ENCODE measurements around the gene HBE1. TPM values are rescaled to one million over a fixed set of nuclear protein-coding genes. Genes with fewer than 3 reads are reported as not detected.

Gene HBE1
- total RNA-seq, 1 experiment from 2014 or later: not detected

- Histone ChIP-seq H3K9me3 (ENCODE audit: low read length) (no peaks in the 10 kb centered on the region), H2AFZ (ENCODE audit: low read length) (no peak overlapping the region), H3K79me2 (ENCODE audit: low read length) (no peaks in the 10 kb centered on the region), H3K9me2 (replicated peaks; ENCODE audit: insufficient read depth, low read length) (no peaks in the 10 kb centered on the region), H3K9ac (ENCODE audit: low read length) (no peak overlapping the region), H3K4me3 (ENCODE audit: low read length) (no peak overlapping the region), H3K4me1 (ENCODE audit: low read length) (no peaks in the 10 kb centered on the region), H4K20me1 (ENCODE audit: insufficient read depth, low read depth, low read length) (no peaks in the 10 kb centered on the region), H3K36me3 (ENCODE audit: insufficient read depth, low read length) (no peaks in the 10 kb centered on the region), H3K4me2 (ENCODE audit: low read depth, low read length, poor library complexity, severe bottlenecking) (no peak overlapping the region), H3K27me3 (ENCODE audit: low read length) (no peaks in the 10 kb centered on the region), H3K27ac (ENCODE audit: low read length) (no peak overlapping the region)
- no peak for DNase-seq
Measured at GRCh38 chr11:5231111-5231510, 38.6 kb downstream of the HBE1 start.

- Histone ChIP-seq H3K4me1 (ENCODE audit: low read length) (no peaks in the 10 kb centered on the region), H2AFZ (ENCODE audit: low read length) (no peak overlapping the region), H3K9me3 (ENCODE audit: low read length) (no peaks in the 10 kb centered on the region), H4K20me1 (ENCODE audit: insufficient read depth, low read depth, low read length) (no peaks in the 10 kb centered on the region), H3K27ac (ENCODE audit: low read length) (no peak overlapping the region), H3K36me3 (ENCODE audit: insufficient read depth, low read length) (no peaks in the 10 kb centered on the region), H3K4me2 (ENCODE audit: low read depth, low read length, poor library complexity, severe bottlenecking) (no peak overlapping the region), H3K4me3 (ENCODE audit: low read length) (no peak overlapping the region), H3K27me3 (ENCODE audit: low read length) (no peaks in the 10 kb centered on the region), H3K9ac (ENCODE audit: low read length) (no peak overlapping the region), H3K79me2 (ENCODE audit: low read length) (no peaks in the 10 kb centered on the region), H3K9me2 (replicated peaks; ENCODE audit: insufficient read depth, low read length) (no peaks in the 10 kb centered on the region)
- no peak for DNase-seq
Measured at GRCh38 chr11:5230266-5230665, 39.5 kb downstream of the HBE1 start.

- Histone ChIP-seq H3K9ac (ENCODE audit: low read length) (no peak overlapping the region), H3K27ac (ENCODE audit: low read length) (no peak overlapping the region), H3K36me3 (ENCODE audit: insufficient read depth, low read length) (no peaks in the 10 kb centered on the region), H3K9me3 (ENCODE audit: low read length) (no peaks in the 10 kb centered on the region), H3K79me2 (ENCODE audit: low read length) (no peaks in the 10 kb centered on the region), H3K4me2 (ENCODE audit: low read depth, low read length, poor library complexity, severe bottlenecking) (no peak overlapping the region), H2AFZ (ENCODE audit: low read length) (no peak overlapping the region), H3K9me2 (replicated peaks; ENCODE audit: insufficient read depth, low read length) (no peaks in the 10 kb centered on the region), H3K4me1 (ENCODE audit: low read length) (no peaks in the 10 kb centered on the region), H3K4me3 (ENCODE audit: low read length) (no peak overlapping the region), H4K20me1 (ENCODE audit: insufficient read depth, low read depth, low read length) (no peaks in the 10 kb centered on the region), H3K27me3 (ENCODE audit: low read length) (no peaks in the 10 kb centered on the region)
- no peak for DNase-seq
Measured at GRCh38 chr11:5229796-5230195, 39.9 kb downstream of the HBE1 start.

GRCh38 chr11:5229356-5229755 lies 40.4 kb downstream of the HBE1 start:
- no peaks in the 10 kb centered on the region for H3K36me3 ChIP-seq (ENCODE audit: insufficient read depth, low read length)
- no peak overlapping the region for H3K4me3 ChIP-seq (ENCODE audit: low read length)
- no peaks in the 10 kb centered on the region for H3K79me2 ChIP-seq (ENCODE audit: low read length)
- no peak overlapping the region for H3K4me2 ChIP-seq (ENCODE audit: low read depth, low read length, poor library complexity, severe bottlenecking)
- no peak overlapping the region for H3K27ac ChIP-seq (ENCODE audit: low read length)
- no peak overlapping the region for H3K9ac ChIP-seq (ENCODE audit: low read length)
- DNase-seq: no peak
- H3K4me1 ChIP-seq (ENCODE audit: low read length): no peaks in the 10 kb centered on the region
- H3K9me2 ChIP-seq (replicated peaks; ENCODE audit: insufficient read depth, low read length): no peaks in the 10 kb centered on the region
- H4K20me1 ChIP-seq (ENCODE audit: insufficient read depth, low read depth, low read length): no peaks in the 10 kb centered on the region
- no peaks in the 10 kb centered on the region for H3K9me3 ChIP-seq (ENCODE audit: low read length)
- H3K27me3 ChIP-seq (ENCODE audit: low read length): no peaks in the 10 kb centered on the region
- no peak overlapping the region for H2AFZ ChIP-seq (ENCODE audit: low read length)

- Histone ChIP-seq H3K4me3 (ENCODE audit: low read length) (no peak overlapping the region), H3K36me3 (ENCODE audit: insufficient read depth, low read length) (no peaks in the 10 kb centered on the region), H3K4me1 (ENCODE audit: low read length) (no peaks in the 10 kb centered on the region), H4K20me1 (ENCODE audit: insufficient read depth, low read depth, low read length) (no peaks in the 10 kb centered on the region), H3K4me2 (ENCODE audit: low read depth, low read length, poor library complexity, severe bottlenecking) (no peak overlapping the region), H3K9me3 (ENCODE audit: low read length) (no peaks in the 10 kb centered on the region), H3K79me2 (ENCODE audit: low read length) (no peaks in the 10 kb centered on the region), H3K9ac (ENCODE audit: low read length) (no peak overlapping the region), H2AFZ (ENCODE audit: low read length) (no peak overlapping the region), H3K27ac (ENCODE audit: low read length) (no peak overlapping the region), H3K27me3 (ENCODE audit: low read length) (no peaks in the 10 kb centered on the region), H3K9me2 (replicated peaks; ENCODE audit: insufficient read depth, low read length) (no peaks in the 10 kb centered on the region)
- DNase-seq: no peak
Measured at GRCh38 chr11:5228124-5228523, 41.6 kb downstream of the HBE1 start.

- no peaks in the 10 kb centered on the region for H3K4me1 ChIP-seq (ENCODE audit: low read length)
- H3K4me3 ChIP-seq (ENCODE audit: low read length): no peak overlapping the region
- no peak overlapping the region for H3K27ac ChIP-seq (ENCODE audit: low read length)
- no peaks in the 10 kb centered on the region for H3K36me3 ChIP-seq (ENCODE audit: insufficient read depth, low read length)
- no peak overlapping the region for H3K9ac ChIP-seq (ENCODE audit: low read length)
- no peak overlapping the region for H2AFZ ChIP-seq (ENCODE audit: low read length)
- H4K20me1 ChIP-seq (ENCODE audit: insufficient read depth, low read depth, low read length): no peaks in the 10 kb centered on the region
- H3K79me2 ChIP-seq (ENCODE audit: low read length): no peaks in the 10 kb centered on the region
- H3K4me2 ChIP-seq (ENCODE audit: low read depth, low read length, poor library complexity, severe bottlenecking): no peak overlapping the region
- no peaks in the 10 kb centered on the region for H3K9me2 ChIP-seq (replicated peaks; ENCODE audit: insufficient read depth, low read length)
- H3K9me3 ChIP-seq (ENCODE audit: low read length): no peaks in the 10 kb centered on the region
- DNase-seq: no peak
- H3K27me3 ChIP-seq (ENCODE audit: low read length): no peaks in the 10 kb centered on the region
Measured at GRCh38 chr11:5227681-5228080, 42.1 kb downstream of the HBE1 start.

- H3K27me3 ChIP-seq (ENCODE audit: low read length): no peaks in the 10 kb centered on the region
- H3K4me2 ChIP-seq (ENCODE audit: low read depth, low read length, poor library complexity, severe bottlenecking): no peak within 1 kb of the TSS
- H3K9ac ChIP-seq (ENCODE audit: low read length): no peak within 1 kb of the TSS
- no peaks in the 10 kb centered on the region for H3K4me1 ChIP-seq (ENCODE audit: low read length)
- no peaks in the 10 kb centered on the region for H4K20me1 ChIP-seq (ENCODE audit: insufficient read depth, low read depth, low read length)
- H3K27ac ChIP-seq (ENCODE audit: low read length): no peak within 1 kb of the TSS
- no peaks in the 10 kb centered on the region for H3K36me3 ChIP-seq (ENCODE audit: insufficient read depth, low read length)
- no peak for DNase-seq
- H3K79me2 ChIP-seq (ENCODE audit: low read length): no peaks in the 10 kb centered on the region
- H3K9me2 ChIP-seq (replicated peaks; ENCODE audit: insufficient read depth, low read length): no peaks in the 10 kb centered on the region
- no peaks in the 10 kb centered on the region for H3K9me3 ChIP-seq (ENCODE audit: low read length)
- H3K4me3 ChIP-seq (ENCODE audit: low read length): no peak within 1 kb of the TSS
- H2AFZ ChIP-seq (ENCODE audit: low read length): no peak within 1 kb of the TSS
Measured at GRCh38 chr11:5226732-5227310, 42.9 kb downstream of the HBE1 start, which contains the start of gene HBB. Gene HBB (minus strand): TSS chr11:5227071. CDS start chr11:5227021, 50 bp downstream.

GRCh38 chr11:5225480-5225871 lies 44.3 kb downstream of the HBE1 start:
- Histone ChIP-seq H4K20me1 (ENCODE audit: insufficient read depth, low read depth, low read length) (no peaks in the 10 kb centered on the region), H3K27ac (ENCODE audit: low read length) (no peak overlapping the region), H3K27me3 (ENCODE audit: low read length) (no peaks in the 10 kb centered on the region), H3K4me1 (ENCODE audit: low read length) (no peaks in the 10 kb centered on the region), H3K79me2 (ENCODE audit: low read length) (no peaks in the 10 kb centered on the region), H3K9ac (ENCODE audit: low read length) (no peak overlapping the region), H3K4me2 (ENCODE audit: low read depth, low read length, poor library complexity, severe bottlenecking) (no peak overlapping the region), H3K36me3 (ENCODE audit: insufficient read depth, low read length) (no peaks in the 10 kb centered on the region), H3K9me2 (replicated peaks; ENCODE audit: insufficient read depth, low read length) (no peaks in the 10 kb centered on the region), H3K9me3 (ENCODE audit: low read length) (no peaks in the 10 kb centered on the region), H2AFZ (ENCODE audit: low read length) (no peak overlapping the region), H3K4me3 (ENCODE audit: low read length) (no peak overlapping the region)
- DNase-seq: no peak

Measured in Karpas-422 (cell line).